Right hindlimb (tissue), 1 donor: Measurements from ENCODE around the gene LAMC1.
A peak's percentile ranks its signal among the peaks of the same experiment; 100 is the strongest.

ENCODE experiments used
- DNase-seq: peaks from one replicate; pipeline ENCODE4 v3.0.0-alpha.2; 2018

LAMC1 gene

GRCh38 chr1:183081402-183082120 lies 58.3 kb downstream of the LAMC1 start:
- no peak for DNase-seq

GRCh38 chr1:183082650-183083049 lies 59.4 kb downstream of the LAMC1 start:
- no peak for DNase-seq

- DNase-seq: no peak
Observed at GRCh38 chr1:183087001-183087400, 63.8 kb downstream of the LAMC1 start.

DNA sequence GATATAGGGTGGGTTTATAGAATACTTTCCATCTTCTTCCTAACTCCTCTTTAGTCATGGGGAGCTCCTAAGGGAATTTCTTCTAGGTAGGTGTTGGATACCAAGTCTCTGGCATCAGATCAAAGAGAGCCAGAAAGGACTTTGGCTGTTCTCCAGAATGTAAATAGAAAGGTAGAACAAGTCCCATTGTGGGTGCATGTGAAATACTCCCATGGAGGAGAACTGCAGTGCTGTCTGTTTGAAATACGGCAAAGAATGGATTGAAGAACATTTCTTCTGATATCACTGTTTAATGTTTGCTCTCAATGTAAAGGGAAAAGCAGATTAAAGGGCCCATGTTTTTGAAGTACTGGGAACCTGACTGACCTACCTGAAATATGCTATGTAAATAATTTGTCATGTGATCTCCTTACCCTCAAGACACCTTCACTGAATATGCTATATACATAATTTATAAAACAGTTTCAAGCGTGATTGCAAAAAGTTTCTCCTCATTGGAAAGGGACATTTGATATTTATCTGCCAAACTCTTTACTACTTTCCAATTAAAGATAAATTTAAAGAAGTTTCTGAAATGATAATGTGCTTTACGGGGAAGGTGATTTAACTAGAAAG lies 65.9 kb downstream of the LAMC1 start:
- DNase-seq: no peak

DNA sequence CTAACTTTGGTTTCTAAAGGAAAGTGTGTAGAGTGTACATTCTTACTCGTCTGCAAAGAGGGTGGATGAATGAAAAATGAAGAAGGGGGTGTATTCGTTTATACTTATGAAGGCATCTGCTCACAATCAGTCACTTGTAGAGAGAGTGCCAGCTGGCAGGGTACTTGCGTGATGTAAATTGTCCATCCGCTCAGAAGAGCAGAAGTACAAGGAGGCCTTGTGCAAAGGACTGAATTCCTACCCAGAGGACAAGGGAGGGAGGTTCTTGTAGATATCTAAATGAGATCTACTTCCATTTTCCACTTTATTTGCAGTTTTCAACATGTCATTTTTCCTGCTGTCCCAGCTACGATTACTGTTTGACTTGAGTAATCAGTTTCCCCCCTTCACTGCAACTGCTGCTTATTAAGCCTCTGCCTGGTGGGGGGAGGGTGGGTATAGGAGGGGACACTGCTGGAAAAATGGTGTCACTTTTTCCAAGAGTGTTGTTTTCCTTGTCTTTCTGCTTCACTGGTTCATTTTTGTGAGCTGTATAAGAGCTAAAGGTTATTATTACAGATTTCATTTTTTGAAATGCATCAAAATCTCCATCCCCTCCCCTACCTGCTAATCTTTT lies 67.3 kb downstream of the LAMC1 start:
- DNase-seq: peak; percentile 85

GRCh38 chr1:183091181-183091580 lies 68.0 kb downstream of the LAMC1 start:
- DNase-seq: no peak

DNA sequence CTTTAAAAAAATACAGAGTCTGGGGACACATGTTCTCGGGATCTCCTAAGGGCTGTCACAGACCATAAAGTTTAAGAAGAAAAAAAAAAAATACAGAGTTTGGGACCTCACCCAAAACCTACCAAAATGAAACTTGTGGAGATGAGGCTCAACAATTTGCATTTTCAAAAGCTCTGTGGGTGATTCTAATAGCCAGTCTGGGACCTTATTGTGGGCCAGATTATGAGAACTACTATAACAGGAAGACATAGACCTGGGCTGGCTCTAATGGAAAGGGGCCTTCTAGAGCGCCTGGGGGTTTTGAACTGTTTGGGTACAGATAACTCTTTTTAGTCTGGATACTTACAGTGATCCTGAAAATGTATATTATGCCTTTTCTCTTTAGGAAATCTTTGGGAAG lies 69.1 kb downstream of the LAMC1 start:
- no peak for DNase-seq

- no peak for DNase-seq
Observed at GRCh38 chr1:183093066-183093668, 69.9 kb downstream of the LAMC1 start.

- DNase-seq: no peak
Observed at GRCh38 chr1:183093786-183094298, 70.6 kb downstream of the LAMC1 start.

GRCh38 chr1:183094351-183094750 lies 71.1 kb downstream of the LAMC1 start:
- DNase-seq: no peak

GRCh38 chr1:183096351-183096750 lies 73.1 kb downstream of the LAMC1 start:
- DNase-seq: no peak

GRCh38 chr1:183096894-183097293 lies 73.7 kb downstream of the LAMC1 start:
- DNase-seq: peak; percentile 74

- peak; percentile 37 for DNase-seq
Observed at GRCh38 chr1:183097438-183098051, 74.3 kb downstream of the LAMC1 start.

DNA sequence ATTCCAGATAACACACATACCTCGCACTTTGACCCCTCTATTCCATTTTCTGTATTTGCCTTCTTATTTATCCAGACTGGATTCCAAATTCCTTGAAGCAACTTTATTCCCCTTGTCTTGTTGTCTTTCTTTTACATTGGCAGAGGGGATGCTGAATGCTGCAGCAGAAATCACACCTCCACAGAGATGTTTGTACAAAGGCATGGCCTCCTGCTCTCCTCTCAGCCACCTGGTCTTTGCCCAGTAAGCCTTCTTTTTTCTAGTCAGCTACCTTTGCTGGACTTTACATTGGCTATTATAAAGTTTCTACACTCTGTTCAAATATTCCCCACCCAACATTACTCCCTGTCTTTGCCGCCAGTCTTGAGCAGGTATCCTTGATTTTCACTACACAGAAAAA lies 75.1 kb downstream of the LAMC1 start:
- no peak for DNase-seq

DNA sequence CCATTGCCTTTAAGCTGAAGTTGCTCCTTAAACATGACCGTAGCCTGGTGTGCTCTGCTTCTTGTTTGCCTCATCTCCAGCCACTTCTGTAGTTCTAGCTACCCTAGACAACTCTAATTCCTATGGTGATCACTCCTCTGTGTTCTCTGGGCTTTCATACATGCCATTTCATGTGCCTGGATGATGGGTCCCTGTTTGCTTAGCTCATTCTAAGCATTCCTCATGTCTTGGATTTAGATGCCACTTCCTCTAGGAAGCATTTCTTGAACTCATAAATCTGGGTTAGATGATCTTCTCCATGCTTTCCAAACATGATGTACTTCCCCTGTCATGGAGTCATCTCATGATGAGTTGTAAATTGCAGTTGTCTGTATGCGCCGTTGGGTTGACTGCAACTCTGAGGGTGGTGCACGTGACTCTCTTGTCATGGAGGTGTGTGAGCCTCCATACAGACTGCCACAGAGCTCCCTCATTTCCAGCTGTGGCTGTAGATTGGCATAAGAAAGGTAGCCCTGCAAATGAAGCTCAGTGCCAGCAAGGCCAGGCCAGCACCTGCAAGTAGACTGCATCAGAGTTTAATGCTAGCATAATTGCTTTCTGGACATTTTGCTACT lies 77.2 kb downstream of the LAMC1 start:
- DNase-seq: no peak

DNA sequence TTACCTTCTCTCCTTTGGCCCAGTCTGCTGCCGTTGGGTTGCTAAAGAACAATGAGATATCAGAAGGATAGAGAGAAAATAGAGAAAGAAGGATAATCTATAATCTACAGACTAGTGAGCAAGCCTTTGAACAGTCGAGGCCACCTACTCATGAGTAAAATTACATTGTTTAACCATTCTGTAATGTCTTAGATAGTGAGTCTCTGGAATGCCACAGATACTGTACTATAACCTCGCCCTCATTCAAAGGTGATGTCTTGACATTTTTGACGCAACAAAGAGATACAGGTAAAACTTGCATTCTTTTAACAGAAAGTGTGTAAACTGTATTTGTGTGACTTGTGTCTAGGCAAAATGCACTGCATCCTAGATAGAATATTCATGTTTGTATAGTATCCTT lies 77.9 kb downstream of the LAMC1 start:
- DNase-seq: no peak

DNA sequence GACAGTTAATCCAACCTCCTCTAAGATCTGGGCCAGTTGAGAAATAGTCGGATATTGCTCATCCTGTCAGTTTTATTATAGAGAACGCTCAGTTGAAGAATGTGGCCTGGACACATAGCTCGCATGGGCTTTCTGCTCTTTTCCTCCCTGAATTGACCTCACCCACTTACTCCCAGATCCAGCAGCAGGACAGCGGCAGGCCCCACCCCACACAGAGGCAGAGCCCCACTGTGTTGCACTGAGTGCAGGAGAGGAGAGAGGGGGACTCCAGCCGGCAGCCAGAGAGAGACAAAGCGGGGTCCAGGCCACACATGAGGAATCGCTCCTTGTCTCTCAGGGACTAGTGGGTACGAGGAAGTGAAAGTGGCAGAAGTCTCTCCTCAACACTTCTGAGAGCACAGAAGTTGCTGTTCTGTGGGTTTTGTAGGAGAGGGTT lies 78.6 kb downstream of the LAMC1 start:
- no peak for DNase-seq

DNA sequence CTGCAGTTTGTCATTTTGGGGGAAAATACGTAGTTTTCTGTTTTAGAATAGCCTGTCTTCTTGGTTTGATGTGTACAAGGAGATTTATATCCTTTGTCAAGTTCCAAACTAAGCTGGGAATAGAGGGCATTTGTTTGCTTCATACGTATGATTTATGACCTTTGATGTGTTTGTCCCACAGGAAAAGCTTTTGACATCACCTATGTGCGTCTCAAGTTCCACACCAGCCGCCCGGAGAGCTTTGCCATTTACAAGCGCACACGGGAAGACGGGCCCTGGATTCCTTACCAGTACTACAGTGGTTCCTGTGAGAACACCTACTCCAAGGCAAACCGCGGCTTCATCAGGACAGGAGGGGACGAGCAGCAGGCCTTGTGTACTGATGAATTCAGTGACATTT lies 79.9 kb downstream of the LAMC1 start:
- no peak for DNase-seq

DNA sequence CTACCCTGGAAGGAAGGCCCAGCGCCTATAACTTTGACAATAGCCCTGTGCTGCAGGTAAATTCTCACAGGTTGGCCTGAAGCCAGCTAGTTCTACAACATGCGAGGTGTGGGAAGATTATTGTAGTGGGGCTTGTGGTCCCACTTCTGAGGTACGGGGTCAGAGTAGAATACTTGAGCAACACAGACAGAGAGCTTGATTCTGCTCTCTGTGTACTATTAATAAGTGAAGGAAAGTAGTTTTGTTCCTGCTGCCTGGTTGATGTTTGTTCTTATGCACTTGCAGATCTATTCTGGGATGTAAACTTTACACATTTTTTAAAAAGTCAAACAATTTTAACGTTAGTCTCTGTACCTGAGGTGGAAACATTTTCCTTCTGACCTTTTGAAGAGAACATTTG lies 80.4 kb downstream of the LAMC1 start:
- DNase-seq: no peak

GRCh38 chr1:183105449-183105848 lies 82.2 kb downstream of the LAMC1 start:
- DNase-seq: no peak

- no peak for DNase-seq
Observed at GRCh38 chr1:183106166-183106565, 82.9 kb downstream of the LAMC1 start.

GRCh38 chr1:183106746-183107145 lies 83.5 kb downstream of the LAMC1 start:
- no peak for DNase-seq
